ENCODE data around the gene CD83. TPM values are rescaled to one million over a fixed set of nuclear protein-coding genes. Genes with fewer than 3 reads are reported as not detected.

Gene CD83
- total RNA-seq, 1 experiment from 2014 or later: 1.9 TPM

GRCh38 chr6:14085176-14085787 lies 32.3 kb upstream of the CD83 start:
- Histone ChIP-seq H3K4me3 (ENCODE audit: low read length) (no peak overlapping the region), H3K9me3 (ENCODE audit: low read length) (no peaks in the 10 kb centered on the region), H3K79me2 (ENCODE audit: low read length) (no peaks in the 10 kb centered on the region), H4K20me1 (ENCODE audit: insufficient read depth, low read depth, low read length) (no peaks in the 10 kb centered on the region), H2AFZ (ENCODE audit: low read length) (no peak overlapping the region), H3K4me1 (ENCODE audit: low read length) (no peaks in the 10 kb centered on the region), H3K4me2 (ENCODE audit: low read depth, low read length, poor library complexity, severe bottlenecking) (no peak overlapping the region), H3K27me3 (ENCODE audit: low read length) (no peaks in the 10 kb centered on the region), H3K36me3 (ENCODE audit: insufficient read depth, low read length) (no peaks in the 10 kb centered on the region), H3K9ac (ENCODE audit: low read length) (no peak overlapping the region), H3K27ac (ENCODE audit: low read length) (no peak overlapping the region), H3K9me2 (replicated peaks; ENCODE audit: insufficient read depth, low read length) (no peaks in the 10 kb centered on the region)
- no peak for DNase-seq

DNA sequence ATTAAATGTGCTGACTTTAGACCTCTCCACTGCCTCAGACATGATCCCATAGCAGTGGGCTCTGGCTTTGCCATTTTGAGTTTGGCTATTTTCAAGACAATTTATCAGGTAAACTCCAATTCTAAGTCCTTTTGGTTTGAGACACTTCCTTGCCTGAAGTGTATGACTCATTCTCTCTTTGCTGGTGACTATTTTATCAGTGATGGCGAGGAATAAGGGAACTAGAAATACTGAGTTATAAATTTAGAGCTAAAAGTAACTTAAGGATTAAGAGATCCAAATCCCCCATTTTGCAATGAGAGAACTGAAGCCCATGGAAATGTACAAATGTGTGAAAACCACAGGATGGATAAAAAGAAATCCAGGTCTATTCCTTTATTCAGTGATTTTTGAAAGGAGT lies 30.9 kb upstream of the CD83 start:
- Histone ChIP-seq H3K79me2 (ENCODE audit: low read length) (no peaks in the 10 kb centered on the region), H3K36me3 (ENCODE audit: insufficient read depth, low read length) (no peaks in the 10 kb centered on the region), H3K4me3 (ENCODE audit: low read length) (no peak overlapping the region), H4K20me1 (ENCODE audit: insufficient read depth, low read depth, low read length) (no peaks in the 10 kb centered on the region), H3K4me1 (ENCODE audit: low read length) (no peaks in the 10 kb centered on the region), H3K9ac (ENCODE audit: low read length) (no peak overlapping the region), H2AFZ (ENCODE audit: low read length) (no peak overlapping the region), H3K9me2 (replicated peaks; ENCODE audit: insufficient read depth, low read length) (no peaks in the 10 kb centered on the region), H3K9me3 (ENCODE audit: low read length) (no peaks in the 10 kb centered on the region), H3K27ac (ENCODE audit: low read length) (no peak overlapping the region), H3K27me3 (ENCODE audit: low read length) (no peaks in the 10 kb centered on the region), H3K4me2 (ENCODE audit: low read depth, low read length, poor library complexity, severe bottlenecking) (no peak overlapping the region)
- DNase-seq: no peak

DNA sequence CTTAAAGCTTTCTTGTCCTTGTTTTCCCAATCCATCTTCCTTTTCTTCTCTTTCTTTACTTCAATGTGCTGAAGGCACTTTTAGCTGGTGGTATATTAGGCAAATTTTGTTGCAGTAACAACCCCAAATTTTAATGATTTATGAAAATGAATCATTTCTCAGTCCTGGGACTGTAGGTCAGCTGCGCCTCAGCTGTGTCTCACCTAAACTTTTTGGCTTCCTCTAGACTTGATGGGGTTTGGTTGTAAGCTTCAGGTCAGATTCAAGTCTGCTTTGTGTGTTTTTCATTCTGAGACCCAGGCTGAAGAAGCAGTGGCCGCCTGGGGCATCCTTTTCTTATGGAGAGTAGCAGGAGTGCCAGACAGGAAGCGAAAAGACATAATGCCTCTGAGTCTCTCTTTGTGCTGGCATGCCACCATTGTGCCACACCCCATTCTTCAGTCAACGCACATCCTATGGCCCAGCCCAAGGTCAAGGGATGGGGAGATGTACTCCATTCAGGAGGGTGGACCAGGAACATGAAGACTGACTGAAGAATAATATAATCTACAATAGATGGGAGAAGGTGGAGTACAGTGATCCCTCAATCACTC lies 28.9 kb upstream of the CD83 start:
- no peaks in the 10 kb centered on the region for H3K4me1 ChIP-seq (ENCODE audit: low read length)
- no peak for DNase-seq
- no peak overlapping the region for H3K4me2 ChIP-seq (ENCODE audit: low read depth, low read length, poor library complexity, severe bottlenecking)
- H3K9me3 ChIP-seq (ENCODE audit: low read length): no peaks in the 10 kb centered on the region
- no peak overlapping the region for H2AFZ ChIP-seq (ENCODE audit: low read length)
- no peak overlapping the region for H3K9ac ChIP-seq (ENCODE audit: low read length)
- H3K4me3 ChIP-seq (ENCODE audit: low read length): no peak overlapping the region
- no peaks in the 10 kb centered on the region for H3K79me2 ChIP-seq (ENCODE audit: low read length)
- H3K9me2 ChIP-seq (replicated peaks; ENCODE audit: insufficient read depth, low read length): no peaks in the 10 kb centered on the region
- no peak overlapping the region for H3K27ac ChIP-seq (ENCODE audit: low read length)
- no peaks in the 10 kb centered on the region for H3K27me3 ChIP-seq (ENCODE audit: low read length)
- H4K20me1 ChIP-seq (ENCODE audit: insufficient read depth, low read depth, low read length): no peaks in the 10 kb centered on the region
- no peaks in the 10 kb centered on the region for H3K36me3 ChIP-seq (ENCODE audit: insufficient read depth, low read length)

- H2AFZ ChIP-seq (ENCODE audit: low read length): no peak overlapping the region
- H3K27me3 ChIP-seq (ENCODE audit: low read length): no peaks in the 10 kb centered on the region
- H3K79me2 ChIP-seq (ENCODE audit: low read length): no peaks in the 10 kb centered on the region
- H3K4me2 ChIP-seq (ENCODE audit: low read depth, low read length, poor library complexity, severe bottlenecking): no peak overlapping the region
- H3K9me2 ChIP-seq (replicated peaks; ENCODE audit: insufficient read depth, low read length): no peaks in the 10 kb centered on the region
- H3K9ac ChIP-seq (ENCODE audit: low read length): no peak overlapping the region
- DNase-seq: no peak
- no peak overlapping the region for H3K4me3 ChIP-seq (ENCODE audit: low read length)
- H3K27ac ChIP-seq (ENCODE audit: low read length): no peak overlapping the region
- H3K36me3 ChIP-seq (ENCODE audit: insufficient read depth, low read length): no peaks in the 10 kb centered on the region
- no peaks in the 10 kb centered on the region for H3K9me3 ChIP-seq (ENCODE audit: low read length)
- H3K4me1 ChIP-seq (ENCODE audit: low read length): no peaks in the 10 kb centered on the region
- H4K20me1 ChIP-seq (ENCODE audit: insufficient read depth, low read depth, low read length): no peaks in the 10 kb centered on the region
Observed at GRCh38 chr6:14089224-14089623, 28.3 kb upstream of the CD83 start.

GRCh38 chr6:14091339-14091978 lies 26.1 kb upstream of the CD83 start:
- Histone ChIP-seq H3K4me1 (ENCODE audit: low read length) (no peaks in the 10 kb centered on the region), H3K36me3 (ENCODE audit: insufficient read depth, low read length) (no peaks in the 10 kb centered on the region), H3K9me2 (replicated peaks; ENCODE audit: insufficient read depth, low read length) (no peaks in the 10 kb centered on the region), H3K4me2 (ENCODE audit: low read depth, low read length, poor library complexity, severe bottlenecking) (no peak overlapping the region), H3K9me3 (ENCODE audit: low read length) (no peaks in the 10 kb centered on the region), H3K79me2 (ENCODE audit: low read length) (no peaks in the 10 kb centered on the region), H3K27me3 (ENCODE audit: low read length) (no peaks in the 10 kb centered on the region; the same call in 1 of the 2 replicates), H3K9ac (ENCODE audit: low read length) (no peak overlapping the region), H4K20me1 (ENCODE audit: insufficient read depth, low read depth, low read length) (no peaks in the 10 kb centered on the region), H2AFZ (ENCODE audit: low read length) (no peak overlapping the region), H3K27ac (ENCODE audit: low read length) (no peak overlapping the region), H3K4me3 (ENCODE audit: low read length) (no peak overlapping the region)
- DNase-seq: no peak

DNA sequence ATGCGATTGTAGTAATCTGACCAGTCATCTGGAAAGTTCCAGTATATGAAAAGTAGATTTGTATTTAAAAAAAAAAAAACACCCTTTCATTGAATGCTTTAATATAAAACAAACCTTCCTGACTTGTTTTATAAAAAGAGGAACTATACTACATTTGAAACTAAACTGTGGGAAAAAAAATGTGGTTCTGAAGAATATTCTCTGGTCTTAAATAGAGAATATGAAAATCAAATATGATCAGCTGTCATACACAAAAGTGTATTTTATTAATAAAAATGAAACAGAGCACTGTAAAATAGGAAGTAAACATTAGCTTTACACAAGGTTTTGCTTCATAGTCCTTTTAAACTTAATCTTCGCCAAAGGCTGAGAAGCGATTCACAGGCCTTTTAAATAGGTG lies 25.3 kb upstream of the CD83 start:
- H3K4me3 ChIP-seq (ENCODE audit: low read length): no peak overlapping the region
- no peak overlapping the region for H3K4me2 ChIP-seq (ENCODE audit: low read depth, low read length, poor library complexity, severe bottlenecking)
- no peak for DNase-seq

DNA sequence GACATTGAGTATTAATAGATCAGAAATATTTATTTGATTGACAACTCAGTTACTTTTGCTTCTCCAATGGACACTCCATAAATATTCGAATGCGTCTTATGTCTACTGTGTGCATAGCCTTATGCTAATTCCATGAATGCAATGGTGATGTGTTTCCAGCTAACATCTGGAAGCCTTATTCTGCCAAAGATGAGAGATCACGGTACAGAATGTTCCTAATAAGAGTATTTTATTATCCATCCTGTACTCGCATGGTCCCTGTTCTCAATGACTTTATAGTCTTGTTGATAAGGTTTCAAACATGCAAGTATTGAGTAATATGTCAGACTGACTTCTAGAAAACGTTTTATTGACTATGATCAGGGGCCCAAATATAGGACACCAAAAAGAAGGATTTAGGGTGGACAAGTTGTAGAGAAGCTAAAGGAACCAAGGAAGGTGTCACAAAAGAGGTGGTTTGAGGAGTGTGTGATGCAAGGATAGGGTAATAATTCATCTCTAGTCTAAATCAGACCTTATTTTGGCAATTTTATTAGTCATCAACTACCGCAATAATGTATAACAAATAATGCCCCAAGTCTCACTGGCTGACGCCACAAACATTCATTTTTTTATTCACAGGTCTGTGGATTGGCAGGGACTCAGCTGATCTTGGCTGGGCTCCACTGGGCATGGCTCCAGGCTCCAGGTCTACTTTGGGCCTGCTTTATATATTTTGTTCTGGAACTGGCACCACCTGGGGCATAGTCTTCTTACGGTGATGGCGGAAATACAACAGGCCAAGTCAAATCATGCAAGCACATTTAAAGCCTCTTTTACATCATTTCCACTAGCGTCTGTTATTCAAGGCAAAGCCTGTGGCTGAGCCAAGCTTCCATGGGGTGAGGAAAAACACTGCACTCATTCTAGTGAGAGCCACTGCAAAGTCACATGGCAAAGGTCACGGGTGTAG lies 24.5 kb upstream of the CD83 start:
- H3K9me2 ChIP-seq (replicated peaks; ENCODE audit: insufficient read depth, low read length): no peaks in the 10 kb centered on the region
- H3K79me2 ChIP-seq (ENCODE audit: low read length): no peaks in the 10 kb centered on the region
- H3K9me3 ChIP-seq (ENCODE audit: low read length): no peaks in the 10 kb centered on the region
- H3K4me3 ChIP-seq (ENCODE audit: low read length): no peak overlapping the region
- H3K4me1 ChIP-seq (ENCODE audit: low read length): no peaks in the 10 kb centered on the region
- no peaks in the 10 kb centered on the region for H3K36me3 ChIP-seq (ENCODE audit: insufficient read depth, low read length)
- H4K20me1 ChIP-seq (ENCODE audit: insufficient read depth, low read depth, low read length): no peaks in the 10 kb centered on the region
- no peak overlapping the region for H3K4me2 ChIP-seq (ENCODE audit: low read depth, low read length, poor library complexity, severe bottlenecking)
- no peak overlapping the region for H3K9ac ChIP-seq (ENCODE audit: low read length)
- no peak overlapping the region for H3K27ac ChIP-seq (ENCODE audit: low read length)
- no peak overlapping the region for H2AFZ ChIP-seq (ENCODE audit: low read length)
- DNase-seq: no peak
- no peaks in the 10 kb centered on the region; the same call in 1 of the 2 replicates for H3K27me3 ChIP-seq (ENCODE audit: low read length)

More for the DNA sequence above, 25.3 kb upstream of the CD83 start:
- H3K9me3 ChIP-seq (ENCODE audit: low read length): no peaks in the 10 kb centered on the region
- H3K27ac ChIP-seq (ENCODE audit: low read length): no peak overlapping the region
- no peak overlapping the region for H2AFZ ChIP-seq (ENCODE audit: low read length)
- H3K9ac ChIP-seq (ENCODE audit: low read length): no peak overlapping the region
- no peaks in the 10 kb centered on the region; the same call in 1 of the 2 replicates for H3K27me3 ChIP-seq (ENCODE audit: low read length)
- H3K79me2 ChIP-seq (ENCODE audit: low read length): no peaks in the 10 kb centered on the region
- no peaks in the 10 kb centered on the region for H3K9me2 ChIP-seq (replicated peaks; ENCODE audit: insufficient read depth, low read length)
- no peaks in the 10 kb centered on the region for H3K4me1 ChIP-seq (ENCODE audit: low read length)
- no peaks in the 10 kb centered on the region for H4K20me1 ChIP-seq (ENCODE audit: insufficient read depth, low read depth, low read length)
- no peaks in the 10 kb centered on the region for H3K36me3 ChIP-seq (ENCODE audit: insufficient read depth, low read length)

GRCh38 chr6:14094721-14095120 lies 22.9 kb upstream of the CD83 start:
- H3K9me2 ChIP-seq (replicated peaks; ENCODE audit: insufficient read depth, low read length): no peaks in the 10 kb centered on the region
- H4K20me1 ChIP-seq (ENCODE audit: insufficient read depth, low read depth, low read length): no peaks in the 10 kb centered on the region
- no peak for DNase-seq
- H3K4me2 ChIP-seq (ENCODE audit: low read depth, low read length, poor library complexity, severe bottlenecking): no peak overlapping the region
- no peaks in the 10 kb centered on the region; the same call in 1 of the 2 replicates for H3K27me3 ChIP-seq (ENCODE audit: low read length)
- H3K9me3 ChIP-seq (ENCODE audit: low read length): no peaks in the 10 kb centered on the region
- no peaks in the 10 kb centered on the region for H3K79me2 ChIP-seq (ENCODE audit: low read length)
- no peak overlapping the region for H2AFZ ChIP-seq (ENCODE audit: low read length)
- no peaks in the 10 kb centered on the region for H3K36me3 ChIP-seq (ENCODE audit: insufficient read depth, low read length)
- H3K4me1 ChIP-seq (ENCODE audit: low read length): no peaks in the 10 kb centered on the region
- H3K4me3 ChIP-seq (ENCODE audit: low read length): no peak overlapping the region
- no peak overlapping the region for H3K27ac ChIP-seq (ENCODE audit: low read length)
- H3K9ac ChIP-seq (ENCODE audit: low read length): no peak overlapping the region
